ENCODE measurements around the gene FXR1.

Gene FXR1

GRCh38 chr3:180934638-180935037 lies 22.2 kb downstream of the FXR1 start:
- TF ChIP-seq, protein P1, sequence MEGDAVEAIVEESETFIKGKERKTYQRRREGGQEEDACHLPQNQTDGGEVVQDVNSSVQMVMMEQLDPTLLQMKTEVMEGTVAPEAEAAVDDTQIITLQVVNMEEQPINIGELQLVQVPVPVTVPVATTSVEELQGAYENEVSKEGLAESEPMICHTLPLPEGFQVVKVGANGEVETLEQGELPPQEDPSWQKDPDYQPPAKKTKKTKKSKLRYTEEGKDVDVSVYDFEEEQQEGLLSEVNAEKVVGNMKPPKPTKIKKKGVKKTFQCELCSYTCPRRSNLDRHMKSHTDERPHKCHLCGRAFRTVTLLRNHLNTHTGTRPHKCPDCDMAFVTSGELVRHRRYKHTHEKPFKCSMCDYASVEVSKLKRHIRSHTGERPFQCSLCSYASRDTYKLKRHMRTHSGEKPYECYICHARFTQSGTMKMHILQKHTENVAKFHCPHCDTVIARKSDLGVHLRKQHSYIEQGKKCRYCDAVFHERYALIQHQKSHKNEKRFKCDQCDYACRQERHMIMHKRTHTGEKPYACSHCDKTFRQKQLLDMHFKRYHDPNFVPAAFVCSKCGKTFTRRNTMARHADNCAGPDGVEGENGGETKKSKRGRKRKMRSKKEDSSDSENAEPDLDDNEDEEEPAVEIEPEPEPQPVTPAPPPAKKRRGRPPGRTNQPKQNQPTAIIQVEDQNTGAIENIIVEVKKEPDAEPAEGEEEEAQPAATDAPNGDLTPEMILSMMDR (IDR thresholded peaks at IDR 0.05; ENCODE audit: low read depth, low read length): no peak
- no peak overlapping the region for H3K4me3 ChIP-seq (ENCODE audit: low read depth, low read length)

DNA sequence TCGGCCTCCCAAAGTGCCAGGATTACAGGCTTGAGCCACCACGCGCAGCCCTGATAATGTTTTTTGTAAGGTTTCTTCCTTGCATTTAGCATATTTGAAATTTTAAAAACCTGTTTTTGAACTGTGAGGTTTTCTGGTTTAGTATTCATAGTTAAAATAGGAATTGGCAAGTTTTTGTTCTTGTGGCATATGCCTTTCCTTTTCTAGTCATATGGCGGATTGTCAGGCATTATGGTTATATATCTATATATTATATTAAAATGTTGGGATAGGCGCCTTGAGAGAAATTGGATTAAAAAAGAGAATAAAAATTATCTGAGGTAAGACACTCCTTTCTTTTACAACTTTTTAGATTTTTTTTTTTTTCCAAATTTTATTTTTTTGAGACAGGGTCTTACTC lies 28.4 kb downstream of the FXR1 start:
- no peak overlapping the region for H3K4me3 ChIP-seq (ENCODE audit: low read depth, low read length)
- TF ChIP-seq, protein P1 (IDR thresholded peaks at IDR 0.05; ENCODE audit: low read depth, low read length): no peak

- H3K4me3 ChIP-seq (ENCODE audit: low read depth, low read length): no peak overlapping the region
- TF ChIP-seq, protein P1 (IDR thresholded peaks at IDR 0.05; ENCODE audit: low read depth, low read length): no peak
Measured at GRCh38 chr3:180947761-180948390, 35.4 kb downstream of the FXR1 start.

GRCh38 chr3:180959691-180960090 lies 47.2 kb downstream of the FXR1 start:
- TF ChIP-seq, protein P1 (IDR thresholded peaks at IDR 0.05; ENCODE audit: low read depth, low read length): no peak
- no peak overlapping the region for H3K4me3 ChIP-seq (ENCODE audit: low read depth, low read length)

GRCh38 chr3:180961087-180961486 lies 48.6 kb downstream of the FXR1 start:
- H3K4me3 ChIP-seq (ENCODE audit: low read depth, low read length): no peak overlapping the region
- TF ChIP-seq, protein P1 (IDR thresholded peaks at IDR 0.05; ENCODE audit: low read depth, low read length): no peak

DNA sequence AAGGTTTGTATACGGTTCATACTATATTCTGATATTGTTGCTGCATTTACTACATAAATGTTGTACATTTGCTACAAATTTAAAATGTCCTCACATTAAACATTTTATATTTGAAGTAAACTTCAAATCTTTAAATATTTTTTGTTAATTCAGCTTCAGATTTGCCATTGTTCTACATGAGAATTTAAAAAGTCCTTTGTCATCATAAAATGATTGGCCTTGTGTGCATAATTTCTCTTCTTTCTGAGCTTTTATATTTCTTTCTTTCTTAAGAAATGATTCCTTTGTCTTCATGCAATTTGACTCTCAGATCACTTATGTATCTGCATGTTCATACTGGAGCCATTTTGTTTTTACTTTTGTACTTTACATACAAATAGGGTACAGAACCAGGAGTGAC lies 49.1 kb downstream of the FXR1 start:
- no peak overlapping the region for H3K4me3 ChIP-seq (ENCODE audit: low read depth, low read length)
- TF ChIP-seq, protein P1 (IDR thresholded peaks at IDR 0.05; ENCODE audit: low read depth, low read length): no peak

- H3K4me3 ChIP-seq (ENCODE audit: low read depth, low read length): no peak overlapping the region
- TF ChIP-seq, protein P1 (IDR thresholded peaks at IDR 0.05; ENCODE audit: low read depth, low read length): no peak
Measured at GRCh38 chr3:180962530-180962929, 50.1 kb downstream of the FXR1 start.
